H7 (cell line): ENCODE data around the gene CAMK2G. TPM values are rescaled to one million over a fixed set of nuclear protein-coding genes. Genes with fewer than 3 reads are reported as not detected.
A peak's percentile ranks its signal among the peaks of the same experiment; 100 is the strongest.

ENCODE experiments used
- DNase-seq: peaks from one replicate; pipeline ENCODE4 v3.0.0; 2012
- H3K27me3 ChIP-seq: 2 replicates; pipeline ENCODE4 v1.6.0; 2011; ENCODE audit warnings: mild to moderate bottlenecking, low read length; ENCODE audit not compliant: control insufficient read depth, insufficient read depth
- H3K36me3 ChIP-seq: replicated peaks from 2 replicates; pipeline ENCODE4 v1.5.1; 2011; ENCODE audit warnings: low read length; ENCODE audit not compliant: control insufficient read depth, insufficient read depth
- H3K4me3 ChIP-seq: 2 replicates; pipeline ENCODE4 v1.5.1; 2011; ENCODE audit warnings: low read depth, mild to moderate bottlenecking, control low read depth, low read length, moderate library complexity; ENCODE audit not compliant: insufficient read depth
- total RNA-seq: library from RNA; depleted of rRNA; stranded (reverse); fragments of >200 nt; shearing (Covaris generic); gene quantifications from 2 replicates; pipeline ENCODE4 v1.2.3, GENCODE V29; 2014; rRNA removed

CAMK2G gene
- total RNA-seq, 1 experiment from 2014 or later = 26.6 TPM

- no peaks in the 10 kb centered on the region for H3K27me3 ChIP-seq
- DNase-seq = peak; percentile 86
- H3K36me3 ChIP-seq = peaks cover 20% of the 10 kb centered on the region
- peak overlapping the region; percentile 98 for H3K4me3 ChIP-seq
Measured at GRCh38 chr10:73772281-73773151, 101.8 kb downstream of the CAMK2G start.

- Histone ChIP-seq H3K27me3 (no peaks in the 10 kb centered on the region), H3K36me3 (peaks cover 23% of the 10 kb centered on the region), H3K4me3 (peak overlapping the region; percentile 98)
- DNase-seq = peak; percentile 95
Measured at GRCh38 chr10:73771722-73772280, 102.6 kb downstream of the CAMK2G start.

- no peak for DNase-seq
- H3K27me3 ChIP-seq = no peaks in the 10 kb centered on the region
- no peak overlapping the region for H3K4me3 ChIP-seq
- H3K36me3 ChIP-seq = peaks cover 36% of the 10 kb centered on the region
Measured at GRCh38 chr10:73769396-73769795, 105.0 kb downstream of the CAMK2G start.

- DNase-seq = peak; percentile 58
- Histone ChIP-seq H3K4me3 (no peak overlapping the region), H3K36me3 (peaks cover 37% of the 10 kb centered on the region), H3K27me3 (no peaks in the 10 kb centered on the region)
Measured at GRCh38 chr10:73768881-73769280, 105.5 kb downstream of the CAMK2G start.

GRCh38 chr10:73765066-73765465, 109.3 kb downstream of the CAMK2G start:
- no peak for DNase-seq
- Histone ChIP-seq H3K4me3 (no peak overlapping the region), H3K36me3 (peaks cover 49% of the 10 kb centered on the region), H3K27me3 (no peaks in the 10 kb centered on the region)

- no peak for DNase-seq
- Histone ChIP-seq H3K36me3 (peaks cover 42% of the 10 kb centered on the region), H3K4me3 (no peak overlapping the region), H3K27me3 (no peaks in the 10 kb centered on the region)
Measured at GRCh38 chr10:73763343-73763742, 111.0 kb downstream of the CAMK2G start.

- Histone ChIP-seq H3K36me3 (peaks cover 41% of the 10 kb centered on the region), H3K27me3 (no peaks in the 10 kb centered on the region), H3K4me3 (no peak overlapping the region)
- DNase-seq = no peak
Measured at GRCh38 chr10:73762915-73763314, 111.4 kb downstream of the CAMK2G start.

Other genes with a start within 250 kb of the CAMK2G start
- 2.0 and 2.8 TPM in 2 replicates for gene MYOZ1, start 233.1 kb downstream of the CAMK2G start, total RNA-seq
- 0.11 TPM in 1 of 2 replicates, not detected in the other for gene SYNPO2L, start 218.5 kb downstream of the CAMK2G start, total RNA-seq
- gene AGAP5, start 176.4 kb downstream of the CAMK2G start, total RNA-seq = 4.4 and 6.0 TPM in 2 replicates
- gene SEC24C, start 130.2 kb downstream of the CAMK2G start, total RNA-seq = 76.2 and 84.2 TPM in 2 replicates
- gene CHCHD1, start 92.5 kb downstream of the CAMK2G start, total RNA-seq = 82.7 and 91.4 TPM in 2 replicates
- 21.8 and 59.8 TPM in 2 replicates for gene ZSWIM8, start 88.9 kb downstream of the CAMK2G start, total RNA-seq
- gene NDST2, start 63.0 kb downstream of the CAMK2G start, total RNA-seq = 26.0 and 31.6 TPM in 2 replicates
- gene PLAU, start 36.6 kb upstream of the CAMK2G start, total RNA-seq = 25.4 and 29.5 TPM in 2 replicates
- gene VCL, start 123.6 kb upstream of the CAMK2G start, total RNA-seq = 194 and 200 TPM in 2 replicates